Esophagus squamous epithelium (tissue), 5 donors: Measurements from ENCODE around the gene MTERF1. TPM values are rescaled to one million over a fixed set of nuclear protein-coding genes. Genes with fewer than 3 reads are reported as not detected.
A peak's percentile ranks its signal among the peaks of the same experiment; 100 is the strongest.

Experiments used
- DNase-seq: peaks from one replicate; lab custom pipeline; 2025; lab: John Stamatoyannopoulos, UW
- H3K27ac ChIP-seq, 4 donors: fragments of 200-600 bp; sonication (generic); one replicate each; pipeline ENCODE4 v1.5.1; 2016 to 2019; ENCODE audit warnings: mild to moderate bottlenecking in 1 of 4
- H3K27me3 ChIP-seq, 4 donors: fragments of 200-600 bp; sonication (generic); 1 replicate in 3 of 4; 2 replicates in 1 of 4; pipeline versions ENCODE4 v1.5.1 to v1.6.0; 2017 to 2021; ENCODE audit warnings: antibody characterized with exemption in 1 of 4
- H3K36me3 ChIP-seq, 3 donors: fragments of 200-600 bp; sonication (generic); one replicate each; pipeline ENCODE4 v1.5.1; 2016 to 2019
- H3K4me1 ChIP-seq, 3 donors: fragments of 200-600 bp; sonication (generic); one replicate each; pipeline ENCODE4 v1.5.1; 2017 to 2019
- H3K4me3 ChIP-seq, 4 donors: fragments of 200-600 bp; sonication (generic); 1 replicate in 3 of 4; 2 replicates in 1 of 4; pipeline ENCODE4 v1.5.1; 2016 to 2019; ENCODE audit warnings: mild to moderate bottlenecking in 2 of 4, moderate library complexity in 1 of 4
- H3K9me3 ChIP-seq, 3 donors: fragments of 200-600 bp; sonication (generic); one replicate each; pipeline ENCODE4 v1.5.1; 2016 to 2019
- CTCF ChIP-seq, 6 experiments: fragments of 450-650 bp in 4 of 6; fragments of 200-600 bp in 2 of 6; sonication (generic) in 2 of 6; IDR thresholded peaks; one replicate each; pipeline ENCODE4 v1.5.1; 2016 to 2019; ENCODE audit warnings: antibody characterized with exemption in 6 of 6, mild to moderate bottlenecking in 4 of 6, moderate library complexity in 4 of 6
- POLR2A ChIP-seq, 4 donors: fragments of 450-650 bp; IDR thresholded peaks; one replicate each; pipeline ENCODE4 v1.6.1; 2017; ENCODE audit warnings: antibody characterized with exemption in 4 of 4, mild to moderate bottlenecking in 4 of 4, moderate library complexity in 3 of 4
- WGBS, 2 donors: methylation state at CpG; one replicate each; pipeline ENCODE4 v1.1.5; 2018; 5-methylcytosine and 5-hydroxymethylcytosine counted together
- intact Hi-C: fragments of 100-400 bp; cut with DNase I; formaldehyde crosslinking; loops from one replicate; pipeline ENCODE4 v1.15.0; 2022
- total RNA-seq, 4 donors: library from RNA; depleted of rRNA; stranded (reverse); fragments of >200 nt; gene quantifications; one replicate each; pipeline ENCODE4 v1.1.0, GENCODE V29; 2016
- donor health status: DM: yes; HTN: yes; CAD: no.

The MTERF1 gene
- 1 to 10 TPM; 6.3 to 9.9 (median 9.2) TPM for total RNA-seq

DNA sequence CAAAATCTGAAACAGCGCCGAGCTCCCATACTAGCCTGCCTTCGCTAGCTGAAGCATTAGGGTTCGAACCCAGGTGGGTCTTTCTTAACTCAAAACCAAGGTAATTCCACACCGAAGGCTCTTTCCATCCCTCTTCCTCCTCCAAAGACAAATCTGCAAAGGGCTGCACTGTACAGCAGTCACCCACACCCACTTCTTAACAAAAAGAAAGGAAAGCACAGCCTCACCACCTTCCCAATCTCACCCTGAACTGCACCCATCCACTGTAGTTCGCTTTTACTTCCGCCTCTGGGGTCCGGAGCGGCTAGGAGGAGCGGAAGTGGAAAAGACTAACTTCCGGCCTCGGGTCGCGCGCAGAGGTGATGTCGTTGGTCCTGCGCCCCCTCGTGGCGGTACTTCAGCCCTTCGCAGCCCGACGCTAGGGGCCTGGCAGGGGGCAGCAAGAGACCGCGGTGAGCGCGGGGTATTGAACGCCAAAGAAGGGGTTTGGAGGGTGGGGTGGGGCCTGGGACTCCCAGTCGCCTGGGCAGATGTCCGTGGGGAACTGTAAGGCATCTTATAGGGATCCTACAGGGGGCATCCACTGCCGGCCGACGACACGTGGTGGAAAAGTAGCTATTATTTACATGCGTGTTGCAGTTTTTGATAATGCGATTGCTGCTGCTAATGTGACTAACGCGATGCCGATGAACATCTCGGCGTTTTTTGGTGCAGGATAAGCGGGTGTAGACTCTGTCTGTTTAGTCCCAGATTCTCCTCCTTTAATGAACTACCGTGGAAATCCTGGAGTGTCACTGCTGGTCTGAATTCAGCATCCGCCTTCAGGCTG lies at the start of gene MTERF1:
MTERF1 (minus strand) TSS at position 290 of the 829 bp plus-strand sequence. CDS start 619 bp downstream, outside the sequence.
- 3 to 6% methylated on average over 23 to 29 of the region's 43 CpGs for WGBS, 2 donors
- H3K27me3 ChIP-seq, result no peaks in the 10 kb centered on the region
- TF ChIP-seq CTCF (IDR thresholded peaks at IDR 0.05) (peak; percentile 92 to 99 (median 96)), POLR2A (IDR thresholded peaks at IDR 0.05) (no peak)
- peaks cover 0 to 10% (median 0%) of the 10 kb centered on the region in 3 donors for H3K36me3 ChIP-seq
- peak within 1 kb of the TSS; percentile 59 to 93 (median 74) for H3K4me3 ChIP-seq
- H3K4me1 ChIP-seq, result peaks cover 4 to 30% (median 11%) of the 10 kb centered on the region in 3 donors
- H3K27ac ChIP-seq, result peak within 1 kb of the TSS; percentile 66 to 80 (median 75)
- H3K9me3 ChIP-seq, result no peaks in the 10 kb centered on the region
- peak; percentile 31 for DNase-seq
- intact Hi-C loops, result loop anchor here (10.0 kb wide), 1 partner anchor 54 kb away; no protein-coding TSS in a partner anchor

DNA sequence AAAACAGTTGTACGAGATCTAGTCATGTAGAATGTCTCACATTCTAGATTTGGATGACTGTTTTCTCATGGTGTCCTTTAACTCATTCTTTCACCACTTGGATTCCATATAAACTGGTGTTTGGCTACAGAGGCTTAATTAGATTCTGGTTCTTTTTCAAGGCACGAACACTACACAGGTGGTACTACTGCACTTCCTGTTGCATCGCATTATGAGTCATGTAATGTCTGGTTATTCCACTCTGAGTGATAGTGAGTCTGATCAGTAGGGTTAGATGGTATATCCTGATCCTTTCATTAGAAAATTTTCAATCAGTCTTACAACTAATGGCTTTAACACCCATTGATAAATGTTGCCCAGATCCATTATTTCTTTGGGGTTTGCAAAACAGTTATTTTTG lies 49.0 kb upstream of the MTERF1 start:
- TF ChIP-seq CTCF (IDR thresholded peaks at IDR 0.05) (no peak), POLR2A (IDR thresholded peaks at IDR 0.05) (no peak)
- Histone ChIP-seq H3K27me3 (peaks cover 0 to 4% (median 0%) of the 10 kb centered on the region in 4 donors), H3K4me1 (no peaks in the 10 kb centered on the region), H3K36me3 (no peaks in the 10 kb centered on the region), H3K9me3 (no peaks in the 10 kb centered on the region), H3K4me3 (no peak overlapping the region), H3K27ac (no peak overlapping the region)
- WGBS, 2 donors, result 45 to 54% methylated on average over 3 of the region's 3 CpGs
- intact Hi-C loops, result no loop called here
- no peak for DNase-seq

GRCh38 chr7:91927912-91928311 lies 47.4 kb upstream of the MTERF1 start:
- H3K27me3 ChIP-seq, result peaks cover 0 to 4% (median 0%) of the 10 kb centered on the region in 4 donors
- no peak for DNase-seq
- H3K9me3 ChIP-seq, result no peaks in the 10 kb centered on the region
- no peak overlapping the region for H3K4me3 ChIP-seq
- H3K36me3 ChIP-seq, result no peaks in the 10 kb centered on the region
- intact Hi-C loops, result no loop called here
- no peak for TF ChIP-seq CTCF (IDR thresholded peaks at IDR 0.05)
- no peaks in the 10 kb centered on the region for H3K4me1 ChIP-seq
- H3K27ac ChIP-seq, result no peak overlapping the region
- 82 to 85% methylated on average over 6 of the region's 6 CpGs for WGBS, 2 donors

DNA sequence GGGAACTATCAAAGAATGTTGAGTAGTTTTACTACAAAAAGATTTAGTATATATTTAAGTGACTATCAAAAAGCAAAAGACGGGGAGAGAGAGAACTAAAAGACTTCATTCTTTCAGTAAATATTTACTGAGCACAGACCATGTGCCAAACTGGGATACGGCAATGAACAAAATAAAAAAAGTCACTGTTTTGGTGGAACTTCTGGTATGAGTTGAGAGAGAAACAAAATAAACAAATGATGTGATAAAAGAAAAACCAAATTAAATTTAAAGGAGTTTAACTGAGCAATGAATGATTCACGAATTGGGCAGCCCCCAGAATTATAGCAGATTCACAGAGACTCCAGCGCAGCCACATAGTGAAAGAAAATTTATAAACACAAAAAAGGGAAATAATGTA lies 42.4 kb upstream of the MTERF1 start:
- 41 to 54% methylated on average over 4 of the region's 4 CpGs for WGBS, 2 donors
- H3K36me3 ChIP-seq, result no peaks in the 10 kb centered on the region
- H3K4me1 ChIP-seq, result no peaks in the 10 kb centered on the region
- DNase-seq, result no peak
- no peak overlapping the region for H3K27ac ChIP-seq
- no peak overlapping the region for H3K4me3 ChIP-seq
- intact Hi-C loops, result no loop called here
- TF ChIP-seq CTCF (IDR thresholded peaks at IDR 0.05) (no peak), POLR2A (IDR thresholded peaks at IDR 0.05) (no peak)
- H3K27me3 ChIP-seq, result peaks cover 0 to 4% (median 0%) of the 10 kb centered on the region in 4 donors
- no peaks in the 10 kb centered on the region for H3K9me3 ChIP-seq

- H3K36me3 ChIP-seq, result no peaks in the 10 kb centered on the region
- no peaks in the 10 kb centered on the region for H3K9me3 ChIP-seq
- no peak overlapping the region for H3K27ac ChIP-seq
- no peak overlapping the region for H3K4me3 ChIP-seq
- TF ChIP-seq CTCF (IDR thresholded peaks at IDR 0.05) (no peak), POLR2A (IDR thresholded peaks at IDR 0.05) (no peak)
- WGBS, 2 donors, result 28 to 53% methylated on average over 1 of the region's 1 CpG
- DNase-seq, result no peak
- intact Hi-C loops, result no loop called here
- no peaks in the 10 kb centered on the region for H3K27me3 ChIP-seq
- H3K4me1 ChIP-seq, result no peaks in the 10 kb centered on the region
These were observed 37.9 kb upstream of the MTERF1 start for GRCh38 chr7:91918356-91918755.
